Mesenchymal stem cell (in vitro differentiated cells and primary cell): ENCODE results near the gene SORL1.

Experiments
- DNase-seq: peaks from one replicate; pipeline ENCODE4 v3.0.0-alpha.2; 2013
- H2AFZ ChIP-seq: one replicate; pipeline ENCODE4 v1.6.1; 2013; ENCODE audit warnings: low read depth, mild to moderate bottlenecking, control low read depth, inconsistent platforms, low read length, moderate library complexity
- H2AK5ac ChIP-seq: 2 replicates; pipeline ENCODE4 v1.6.1; 2013; ENCODE audit warnings: low read length, moderate library complexity, mild to moderate bottlenecking, inconsistent platforms; ENCODE audit not compliant: severe bottlenecking
- H2BK120ac ChIP-seq: one replicate; pipeline ENCODE4 v1.6.1; 2013; ENCODE audit warnings: low read depth, mild to moderate bottlenecking, inconsistent platforms, low read length, moderate library complexity
- H2BK12ac ChIP-seq, 2 experiments: one replicate each; pipeline ENCODE4 v1.6.1; 2013; ENCODE audit warnings: inconsistent platforms in 2 of 2, low read length in 2 of 2, mild to moderate bottlenecking in 2 of 2, moderate library complexity in 2 of 2, control low read depth in 1 of 2
- H2BK15ac ChIP-seq: one replicate; pipeline ENCODE4 v1.6.1; 2013; ENCODE audit warnings: mild to moderate bottlenecking, low read depth, inconsistent platforms; ENCODE audit not compliant: poor library complexity, severe bottlenecking
- H2BK5ac ChIP-seq: 2 replicates; pipeline ENCODE4 v1.6.1; 2013; ENCODE audit warnings: low read depth, mild to moderate bottlenecking, low read length, control low read depth, inconsistent platforms; ENCODE audit not compliant: poor library complexity, severe bottlenecking
- H3K14ac ChIP-seq, 2 experiments: one replicate each; pipeline ENCODE4 v1.6.1; 2013; ENCODE audit warnings: inconsistent platforms in 2 of 2, low read length in 2 of 2, control low read depth in 1 of 2, mild to moderate bottlenecking in 1 of 2, moderate library complexity in 1 of 2
- H3K18ac ChIP-seq, 2 experiments: one replicate each; pipeline ENCODE4 v1.6.1; 2013; ENCODE audit warnings: inconsistent platforms in 2 of 2, low read length in 2 of 2, control low read depth in 1 of 2, low read depth in 1 of 2, mild to moderate bottlenecking in 1 of 2
- H3K23ac ChIP-seq, 2 experiments: one replicate each; pipeline ENCODE4 v1.6.1; 2013; ENCODE audit warnings: inconsistent platforms in 2 of 2, low read length in 2 of 2, mild to moderate bottlenecking in 2 of 2, moderate library complexity in 2 of 2, control low read depth in 1 of 2
- H3K27ac ChIP-seq: 2 replicates; pipeline ENCODE4 v1.5.1; 2013; ENCODE audit warnings: mild to moderate bottlenecking, moderate library complexity, low read length, control low read depth, inconsistent platforms; ENCODE audit not compliant: poor library complexity, severe bottlenecking
- H3K27me3 ChIP-seq, 2 experiments: 2 replicates each; pipeline versions ENCODE4 v1.6.1 to v1.7.0; 2013; ENCODE audit warnings: low read length in 2 of 2, mild to moderate bottlenecking in 2 of 2, moderate library complexity in 2 of 2, control low read depth in 1 of 2, inconsistent platforms in 1 of 2; ENCODE audit not compliant: control insufficient read depth in 1 of 2, insufficient read depth in 1 of 2
- H3K36me3 ChIP-seq, 2 experiments: 2 replicates each; pipeline versions ENCODE4 v1.6.1 to v1.7.0; 2013; ENCODE audit warnings: low read length in 2 of 2, control low read depth in 1 of 2, inconsistent platforms in 1 of 2, low read depth in 1 of 2, mild to moderate bottlenecking in 1 of 2; ENCODE audit not compliant: insufficient read depth in 2 of 2, control insufficient read depth in 1 of 2
- H3K4ac ChIP-seq, 2 experiments: one replicate each; pipeline ENCODE4 v1.6.1; 2013; ENCODE audit warnings: inconsistent platforms in 2 of 2, low read length in 2 of 2, mild to moderate bottlenecking in 2 of 2, moderate library complexity in 2 of 2, control low read depth in 1 of 2, low read depth in 1 of 2
- H3K4me1 ChIP-seq: 2 replicates; pipeline ENCODE4 v1.6.1; 2013; ENCODE audit warnings: low read depth, low read length, control low read depth; ENCODE audit not compliant: control insufficient read depth, insufficient read depth
- H3K4me2 ChIP-seq: 2 replicates; pipeline ENCODE4 v1.6.1; 2013; ENCODE audit warnings: low read length, mild to moderate bottlenecking, inconsistent platforms; ENCODE audit not compliant: poor library complexity, severe bottlenecking
- H3K4me3 ChIP-seq, 2 experiments: 2 replicates each; pipeline versions ENCODE4 v1.5.1 to v1.7.0; 2013; ENCODE audit warnings: low read length in 2 of 2, mild to moderate bottlenecking in 2 of 2, control low read depth in 1 of 2, low read depth in 1 of 2; ENCODE audit not compliant: insufficient read depth in 1 of 2
- H3K79me1 ChIP-seq: replicated peaks from 2 replicates; pipeline ENCODE4 v1.6.1; 2013; ENCODE audit warnings: mild to moderate bottlenecking, control low read depth, low read length, inconsistent platforms; ENCODE audit not compliant: poor library complexity, severe bottlenecking
- H3K9ac ChIP-seq: 2 replicates; pipeline ENCODE4 v1.7.0; 2013; ENCODE audit warnings: mild to moderate bottlenecking, low read length, moderate library complexity
- H3K9me3 ChIP-seq: 2 replicates; pipeline ENCODE4 v1.7.0; 2013; ENCODE audit warnings: mild to moderate bottlenecking, low read length; ENCODE audit not compliant: control insufficient read depth
- H4K8ac ChIP-seq: one replicate; pipeline ENCODE4 v1.6.1; 2013; ENCODE audit warnings: inconsistent platforms, mild to moderate bottlenecking, low read length, moderate library complexity
- H4K91ac ChIP-seq: one replicate; pipeline ENCODE4 v1.6.1; 2013; ENCODE audit warnings: mild to moderate bottlenecking, low read length, inconsistent platforms
- WGBS: methylation state at CpG from one replicate; pipeline ENCODE4 v1.1.7; 2013; ENCODE audit warnings: mixed read lengths; 5-methylcytosine and 5-hydroxymethylcytosine counted together

The SORL1 gene

DNA sequence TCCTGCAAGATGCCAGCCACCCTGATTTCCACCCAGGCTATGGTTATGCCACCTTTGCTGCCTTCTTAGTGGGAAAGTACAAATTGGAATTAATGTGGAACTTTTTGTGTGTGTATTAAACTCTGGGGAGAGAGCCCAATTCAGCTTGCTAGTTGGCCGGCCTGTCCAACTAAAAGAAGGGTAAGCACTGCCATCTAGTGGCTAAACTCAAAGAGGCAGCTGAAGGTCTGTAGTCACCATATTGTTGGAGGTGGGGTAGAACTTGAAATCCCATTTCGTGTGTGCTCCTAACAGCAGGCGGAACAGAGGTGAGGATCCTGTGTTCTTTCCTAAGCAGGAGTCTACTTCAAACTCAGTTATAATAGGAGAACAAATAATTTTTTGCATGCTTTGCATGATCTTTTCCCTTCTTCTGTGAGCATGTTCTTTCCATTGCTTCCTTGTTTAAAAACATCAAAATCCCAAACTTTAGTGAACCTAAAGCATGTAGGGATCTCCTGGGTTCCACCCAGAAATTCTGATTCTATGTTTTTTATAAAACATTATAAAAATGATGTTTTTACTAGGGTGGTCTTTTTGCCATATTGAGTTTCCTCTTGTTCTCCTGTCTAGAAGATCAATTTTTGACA, 139.4 kb downstream of the SORL1 start:
- H3K36me3 ChIP-seq = no peaks in the 10 kb centered on the region
- peaks cover 26 to 30% of the 10 kb centered on the region in 2 experiments for H3K27me3 ChIP-seq
- no peak overlapping the region for H3K9ac ChIP-seq
- 10% methylated on average over 2 of the region's 3 CpGs for WGBS
- peak overlapping the region in 1 of 2 experiments; percentile 42 for H2BK12ac ChIP-seq
- H4K8ac ChIP-seq = no peak overlapping the region
- no peak overlapping the region for H2AFZ ChIP-seq
- no peak overlapping the region for H3K4ac ChIP-seq
- no peak overlapping the region for H2BK120ac ChIP-seq
- peaks cover 7% of the 10 kb centered on the region for H3K4me1 ChIP-seq
- H4K91ac ChIP-seq = no peak overlapping the region
- H2AK5ac ChIP-seq = no peak overlapping the region
- H2BK15ac ChIP-seq = no peak overlapping the region
- no peak overlapping the region for H3K23ac ChIP-seq
- no peak overlapping the region for H3K4me2 ChIP-seq
- no peak overlapping the region for H3K4me3 ChIP-seq
- H3K79me1 ChIP-seq = no peaks in the 10 kb centered on the region
- H3K18ac ChIP-seq = no peak overlapping the region
- H3K27ac ChIP-seq = no peak overlapping the region
- peak; percentile 77 for DNase-seq
- no peak overlapping the region for H2BK5ac ChIP-seq
- H3K14ac ChIP-seq = no peak overlapping the region
- H3K9me3 ChIP-seq = peaks cover 5% of the 10 kb centered on the region

DNA sequence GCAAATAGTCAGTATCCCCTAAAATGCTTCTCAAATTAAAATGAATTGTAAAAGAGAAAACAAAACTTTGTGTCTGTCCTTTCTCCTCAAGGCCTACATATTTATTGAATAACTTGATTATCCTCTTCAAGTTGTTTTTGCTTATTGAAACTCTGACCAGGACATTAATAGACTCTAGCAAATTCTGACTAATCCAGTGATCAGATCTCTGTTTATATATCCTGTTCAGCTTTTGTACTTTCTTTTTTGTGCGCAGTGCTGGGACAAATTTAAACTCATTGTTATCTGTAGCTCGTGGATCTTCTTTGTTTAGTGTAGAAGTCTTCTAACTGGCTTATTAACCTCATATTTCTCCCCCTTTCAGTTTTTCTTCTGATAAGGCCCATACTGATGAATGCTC, 140.6 kb downstream of the SORL1 start:
- no peak overlapping the region for H2BK5ac ChIP-seq
- 73% methylated on average over 2 of the region's 2 CpGs for WGBS
- no peak overlapping the region for H4K8ac ChIP-seq
- peak overlapping the region; percentile 45 for H3K9ac ChIP-seq
- peak; percentile 17 for DNase-seq
- H3K4ac ChIP-seq = no peak overlapping the region
- no peak overlapping the region for H4K91ac ChIP-seq
- H2BK120ac ChIP-seq = no peak overlapping the region
- no peak overlapping the region for H3K4me2 ChIP-seq
- no peak overlapping the region for H2BK12ac ChIP-seq
- H2AK5ac ChIP-seq = no peak overlapping the region
- H2AFZ ChIP-seq = no peak overlapping the region
- no peaks in the 10 kb centered on the region for H3K36me3 ChIP-seq
- H3K9me3 ChIP-seq = peaks cover 5% of the 10 kb centered on the region
- H3K23ac ChIP-seq = no peak overlapping the region
- H3K4me1 ChIP-seq = peaks cover 7% of the 10 kb centered on the region
- no peak overlapping the region for H2BK15ac ChIP-seq
- H3K27me3 ChIP-seq = peaks cover 25 to 30% of the 10 kb centered on the region in 2 experiments
- H3K4me3 ChIP-seq = no peak overlapping the region
- no peaks in the 10 kb centered on the region for H3K79me1 ChIP-seq
- no peak overlapping the region for H3K14ac ChIP-seq
- no peak overlapping the region for H3K27ac ChIP-seq
- no peak overlapping the region for H3K18ac ChIP-seq

DNA sequence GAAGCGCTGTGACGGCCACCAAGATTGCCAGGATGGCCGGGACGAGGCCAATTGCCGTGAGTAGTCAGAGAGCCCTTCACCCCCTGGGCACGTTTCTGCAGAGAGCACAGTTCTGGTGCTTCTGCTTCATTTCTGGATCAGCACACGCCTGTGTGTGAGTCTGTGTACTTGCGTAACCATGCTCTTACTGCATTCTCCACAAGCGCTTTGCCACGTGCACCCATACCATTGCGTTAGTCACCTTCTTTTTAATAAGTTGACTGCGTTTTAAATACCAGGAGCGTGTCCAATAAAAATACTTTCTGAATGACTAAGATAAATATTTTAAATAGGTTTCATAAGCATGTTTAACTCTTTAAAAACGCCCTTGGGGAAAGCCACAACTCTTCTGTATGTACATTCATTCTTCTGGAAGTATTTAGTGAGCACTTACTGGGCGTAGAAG, 143.6 kb downstream of the SORL1 start:
- 40% methylated on average over 9 of the region's 15 CpGs for WGBS

DNA sequence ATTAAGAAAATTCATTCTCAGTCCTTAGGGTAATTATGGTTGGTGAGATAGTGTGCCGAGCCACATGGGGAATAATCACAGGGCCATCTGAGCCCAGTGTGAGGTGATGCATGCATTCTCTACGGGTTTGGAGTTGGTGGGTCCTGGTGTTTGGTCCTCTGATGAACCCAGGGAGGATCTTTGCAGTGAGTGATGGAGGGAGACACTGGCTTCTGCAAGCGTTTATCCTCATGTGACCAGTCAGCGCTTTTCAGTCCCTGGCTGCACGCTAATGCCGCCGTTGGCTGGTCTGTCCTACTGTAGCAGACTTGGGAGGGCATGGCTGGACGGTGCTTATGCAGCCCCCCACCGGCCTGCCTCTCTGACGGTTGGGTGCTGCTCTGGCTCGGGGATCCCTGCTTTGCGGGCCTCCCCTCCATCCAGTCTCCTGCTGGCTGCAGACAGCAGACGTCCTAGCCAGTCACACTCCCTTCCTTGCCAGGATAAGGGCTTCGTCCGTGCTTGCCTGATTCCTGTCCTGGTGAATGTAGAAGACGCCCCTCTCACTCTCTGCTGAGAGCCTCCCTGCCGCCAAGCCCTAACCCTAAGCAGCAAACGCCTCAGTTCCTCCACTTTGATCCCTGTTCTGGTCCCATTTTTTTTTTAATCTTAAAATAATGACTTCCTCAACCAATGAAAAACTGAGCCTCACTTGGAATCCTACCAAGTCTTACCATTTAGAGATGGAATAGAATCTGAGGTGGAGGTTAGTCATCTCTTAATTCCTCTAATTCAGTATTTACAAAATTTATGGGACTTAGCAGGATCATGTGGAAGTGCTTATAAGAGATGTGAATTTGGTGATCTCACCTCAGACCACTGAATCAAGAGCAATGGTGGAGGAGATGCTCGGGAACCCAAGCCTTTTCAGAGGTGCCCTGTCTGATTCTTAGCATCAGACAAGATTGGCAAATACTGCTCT, 144.4 kb downstream of the SORL1 start:
- Histone ChIP-seq H3K4me3 (no peak overlapping the region), H3K9ac (peak overlapping the region; percentile 16), H3K79me1 (no peaks in the 10 kb centered on the region), H2BK15ac (no peak overlapping the region), H3K4me1 (peaks cover 7% of the 10 kb centered on the region), H4K8ac (no peak overlapping the region), H2BK120ac (no peak overlapping the region), H3K27ac (no peak overlapping the region), H3K23ac (no peak overlapping the region), H3K36me3 (no peaks in the 10 kb centered on the region), H3K14ac (no peak overlapping the region), H3K4ac (no peak overlapping the region), H3K18ac (no peak overlapping the region), H2AFZ (no peak overlapping the region), H2BK12ac (no peak overlapping the region), H3K9me3 (peaks cover 5% of the 10 kb centered on the region), H2BK5ac (no peak overlapping the region), H4K91ac (no peak overlapping the region), H2AK5ac (no peak overlapping the region), H3K27me3 (peaks cover 0 to 9% of the 10 kb centered on the region in 2 experiments), H3K4me2 (no peak overlapping the region)
- 90% methylated on average over 19 of the region's 19 CpGs for WGBS
- DNase-seq = no peak

More for the DNA sequence above, 143.6 kb downstream of the SORL1 start:
- Histone ChIP-seq H2BK12ac (no peak overlapping the region), H3K9ac (peak overlapping the region; percentile 31), H3K27ac (no peak overlapping the region), H3K27me3 (peaks cover 2 to 14% of the 10 kb centered on the region in 2 experiments), H3K9me3 (peaks cover 5% of the 10 kb centered on the region), H4K8ac (no peak overlapping the region), H4K91ac (no peak overlapping the region), H3K79me1 (no peaks in the 10 kb centered on the region), H3K4ac (no peak overlapping the region), H2AFZ (no peak overlapping the region), H2BK5ac (no peak overlapping the region), H2AK5ac (no peak overlapping the region), H3K18ac (no peak overlapping the region), H3K4me1 (peaks cover 7% of the 10 kb centered on the region), H2BK120ac (no peak overlapping the region), H3K23ac (no peak overlapping the region), H3K4me2 (no peak overlapping the region), H2BK15ac (no peak overlapping the region), H3K36me3 (no peaks in the 10 kb centered on the region), H3K14ac (no peak overlapping the region), H3K4me3 (no peak overlapping the region)
- peak; percentile 95 for DNase-seq
